ENCODE results near the gene C6orf120. TPM values are rescaled to one million over a fixed set of nuclear protein-coding genes. Genes with fewer than 3 reads are reported as not detected.
A peak's percentile ranks its signal among the peaks of the same experiment; 100 is the strongest.

The C6orf120 gene
- total RNA-seq, 4 donors from 2014 or later = 25.3 to 35.6 (median 31.2) TPM

DNA sequence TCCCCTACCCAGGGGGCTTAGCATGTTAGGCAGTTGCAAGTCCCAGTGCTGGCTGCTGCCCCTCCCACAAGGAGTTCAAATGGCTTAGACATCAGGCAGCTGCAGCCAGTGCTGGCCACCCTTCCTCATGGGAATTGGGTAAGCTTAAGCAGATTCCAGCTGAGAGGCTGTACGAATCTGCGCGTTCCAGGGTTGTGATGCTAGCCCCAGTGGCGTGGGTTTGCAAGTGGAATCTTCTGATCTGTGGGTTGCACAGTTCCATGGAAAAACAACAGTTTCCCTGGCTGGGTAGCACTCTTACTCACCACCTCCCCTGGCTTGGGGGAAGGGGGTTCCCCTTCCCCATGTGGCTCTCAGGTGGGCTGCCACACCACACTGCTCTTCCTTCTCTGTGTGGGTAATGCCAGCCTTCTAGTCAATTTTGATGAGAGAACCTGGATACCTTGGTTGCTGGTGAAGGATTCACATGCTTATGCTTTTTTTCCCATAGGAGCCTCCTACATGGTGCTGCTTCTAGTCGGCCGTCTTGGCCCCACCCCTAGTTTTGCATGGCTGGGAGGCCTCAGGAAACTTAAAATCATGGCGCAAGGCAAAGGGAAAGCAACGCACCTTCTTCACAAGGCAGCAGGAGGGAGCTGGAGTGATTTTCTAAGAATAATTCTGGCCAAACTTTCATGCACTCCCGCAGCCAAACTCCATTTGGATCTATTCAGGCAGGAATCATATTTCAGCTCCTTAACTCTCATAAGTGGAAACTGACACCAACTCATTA lies 36.5 kb downstream of the C6orf120 start:
- 50% methylated on average over 8 of the region's 9 CpGs for WGBS
- no peak overlapping the region for H3K4me3 ChIP-seq
- no peaks in the 10 kb centered on the region for H3K36me3 ChIP-seq
- no peak for DNase-seq (ENCODE audit: extremely low spot score)
- no peak for TF ChIP-seq POLR2AphosphoS5 (IDR thresholded peaks at IDR 0.05)
- no peak for TF ChIP-seq POLR2A (IDR thresholded peaks at IDR 0.05; ENCODE audit: low read depth)
- TF ChIP-seq EP300 (IDR thresholded peaks at IDR 0.05) = no peak
- TF ChIP-seq, protein P1, sequence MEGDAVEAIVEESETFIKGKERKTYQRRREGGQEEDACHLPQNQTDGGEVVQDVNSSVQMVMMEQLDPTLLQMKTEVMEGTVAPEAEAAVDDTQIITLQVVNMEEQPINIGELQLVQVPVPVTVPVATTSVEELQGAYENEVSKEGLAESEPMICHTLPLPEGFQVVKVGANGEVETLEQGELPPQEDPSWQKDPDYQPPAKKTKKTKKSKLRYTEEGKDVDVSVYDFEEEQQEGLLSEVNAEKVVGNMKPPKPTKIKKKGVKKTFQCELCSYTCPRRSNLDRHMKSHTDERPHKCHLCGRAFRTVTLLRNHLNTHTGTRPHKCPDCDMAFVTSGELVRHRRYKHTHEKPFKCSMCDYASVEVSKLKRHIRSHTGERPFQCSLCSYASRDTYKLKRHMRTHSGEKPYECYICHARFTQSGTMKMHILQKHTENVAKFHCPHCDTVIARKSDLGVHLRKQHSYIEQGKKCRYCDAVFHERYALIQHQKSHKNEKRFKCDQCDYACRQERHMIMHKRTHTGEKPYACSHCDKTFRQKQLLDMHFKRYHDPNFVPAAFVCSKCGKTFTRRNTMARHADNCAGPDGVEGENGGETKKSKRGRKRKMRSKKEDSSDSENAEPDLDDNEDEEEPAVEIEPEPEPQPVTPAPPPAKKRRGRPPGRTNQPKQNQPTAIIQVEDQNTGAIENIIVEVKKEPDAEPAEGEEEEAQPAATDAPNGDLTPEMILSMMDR (IDR thresholded peaks at IDR 0.05) = no peak
- intact Hi-C loops (cut with DNase I) = no loop called here
- H3K27ac ChIP-seq (replicated peaks in 1 of 4) = peak overlapping the region in 1 of 4 donors; percentile 12
- H3K9me3 ChIP-seq = no peaks in the 10 kb centered on the region
- H3K27me3 ChIP-seq = peaks cover 0 to 4% (median 0%) of the 10 kb centered on the region in 4 donors
- H3K4me1 ChIP-seq = peaks cover 0 to 4% (median 0%) of the 10 kb centered on the region in 4 donors

DNA sequence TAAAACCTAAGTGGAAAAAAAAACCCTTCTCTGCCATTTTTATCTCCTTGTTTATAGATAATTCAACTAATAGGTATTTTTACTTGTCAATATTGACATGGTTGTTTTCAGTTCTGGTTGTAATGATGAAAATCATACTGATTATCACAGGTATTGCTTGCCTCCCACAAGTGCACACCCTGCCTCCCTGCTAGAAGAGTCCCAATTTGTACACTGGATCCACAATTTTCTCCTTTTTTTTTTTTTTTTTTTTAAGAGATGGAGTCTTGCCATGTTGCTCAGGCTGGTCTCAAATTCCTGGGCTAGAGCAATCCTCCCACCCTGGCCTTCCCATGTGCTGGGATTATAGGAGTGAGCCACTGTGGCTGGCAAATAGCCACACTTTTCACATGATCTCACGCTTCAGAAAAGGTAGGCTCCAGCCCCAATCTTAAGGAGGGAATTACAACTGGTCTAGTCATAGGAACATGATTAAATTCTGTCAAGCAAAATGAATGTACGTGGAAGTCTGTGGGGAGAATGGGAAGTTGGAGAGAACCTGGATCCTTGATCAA lies 37.1 kb downstream of the C6orf120 start:
- Histone ChIP-seq H3K9me3 (no peaks in the 10 kb centered on the region), H3K36me3 (no peaks in the 10 kb centered on the region), H3K27ac (replicated peaks in 1 of 4) (no peak overlapping the region), H3K4me3 (no peak overlapping the region), H3K4me1 (peaks cover 0 to 4% (median 0%) of the 10 kb centered on the region in 4 donors), H3K27me3 (peaks cover 0 to 4% (median 0%) of the 10 kb centered on the region in 4 donors)
- DNase-seq (ENCODE audit: extremely low spot score) = no peak
- intact Hi-C loops (cut with DNase I) = no loop called here
- TF ChIP-seq POLR2AphosphoS5 (IDR thresholded peaks at IDR 0.05) = no peak
- TF ChIP-seq, protein P1 (IDR thresholded peaks at IDR 0.05) = no peak
- WGBS = 83% methylated on average over 2 of the region's 2 CpGs

DNA sequence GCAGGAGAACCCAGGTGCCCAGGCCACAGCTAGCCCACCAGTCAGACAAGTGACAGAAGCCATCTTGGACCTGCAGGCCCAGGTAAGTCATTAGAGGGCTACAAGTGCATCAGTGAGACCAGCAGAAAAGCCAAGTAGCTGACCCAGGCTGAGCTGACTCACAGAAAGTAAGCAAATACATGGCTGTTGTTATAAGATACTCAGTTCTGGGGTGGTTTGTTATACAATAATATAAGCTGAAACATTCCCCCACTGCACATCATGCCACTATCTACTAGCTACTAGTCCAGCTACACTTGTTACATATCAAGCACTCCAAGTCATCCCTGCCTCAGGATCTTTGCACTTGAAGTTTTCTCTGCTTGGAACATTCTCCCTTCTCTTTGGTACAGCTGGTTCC lies 39.4 kb downstream of the C6orf120 start:
- Histone ChIP-seq H3K4me1 (peaks cover 0 to 4% (median 0%) of the 10 kb centered on the region in 4 donors), H3K4me3 (no peak overlapping the region), H3K27me3 (peaks cover 0 to 4% (median 0%) of the 10 kb centered on the region in 4 donors), H3K9me3 (peaks cover 0 to 5% (median 0%) of the 10 kb centered on the region in 4 donors), H3K27ac (replicated peaks in 1 of 4) (no peak overlapping the region), H3K36me3 (no peaks in the 10 kb centered on the region)
- intact Hi-C loops (cut with DNase I) = no loop called here
- no peak for DNase-seq (ENCODE audit: extremely low spot score)
- TF ChIP-seq POLR2AphosphoS5 (IDR thresholded peaks at IDR 0.05) (no peak), POLR2A (IDR thresholded peaks at IDR 0.05; ENCODE audit: low read depth) (no peak), EP300 (IDR thresholded peaks at IDR 0.05) (no peak)
- TF ChIP-seq, protein P1 (IDR thresholded peaks at IDR 0.05) = no peak

DNA sequence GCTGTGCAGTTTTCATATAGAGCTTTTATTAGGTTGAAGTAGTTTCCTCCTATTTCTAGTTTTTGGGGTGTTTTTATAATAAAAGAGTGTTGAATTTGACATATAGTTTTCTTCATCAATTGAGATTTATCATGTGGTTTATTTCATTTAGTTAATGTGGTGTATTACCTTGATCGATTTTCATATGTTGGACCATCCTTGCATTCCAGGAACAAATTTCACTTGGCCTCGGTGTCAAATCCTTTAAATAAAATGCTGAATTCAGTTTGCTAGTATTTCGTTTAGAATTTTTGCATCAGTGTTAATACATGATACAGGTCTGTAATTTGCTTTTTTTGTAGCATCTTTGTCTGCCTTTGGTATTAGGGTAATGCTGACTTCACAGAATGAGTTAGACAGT lies 43.5 kb downstream of the C6orf120 start:
- intact Hi-C loops (cut with DNase I) = no loop called here
- Histone ChIP-seq H3K4me1 (peaks cover 7 to 11% (median 9%) of the 10 kb centered on the region in 4 donors), H3K4me3 (no peak overlapping the region), H3K9me3 (peaks cover 0 to 5% (median 0%) of the 10 kb centered on the region in 4 donors), H3K36me3 (no peaks in the 10 kb centered on the region), H3K27me3 (no peaks in the 10 kb centered on the region), H3K27ac (replicated peaks in 1 of 4) (no peak overlapping the region)
- 93% methylated on average over 3 of the region's 3 CpGs for WGBS
- DNase-seq (ENCODE audit: extremely low spot score) = no peak
- TF ChIP-seq EP300 (IDR thresholded peaks at IDR 0.05) (no peak), POLR2A (IDR thresholded peaks at IDR 0.05; ENCODE audit: low read depth) (no peak), POLR2AphosphoS5 (IDR thresholded peaks at IDR 0.05) (no peak)
- TF ChIP-seq, protein P1 (IDR thresholded peaks at IDR 0.05) = no peak

All from esophagus muscularis mucosa (tissue), 4 donors.